Measurements from ENCODE around the gene ATP5ME. TPM values are rescaled to one million over a fixed set of nuclear protein-coding genes. Genes with fewer than 3 reads are reported as not detected.
A peak's percentile ranks its signal among the peaks of the same experiment; 100 is the strongest.

The ATP5ME gene
- total and polyA plus RNA-seq, 2 of the 13 experiments (the other 11 are each of a cell fraction or from before 2014, with no cell fraction given): 305 to 753 TPM

DNA sequence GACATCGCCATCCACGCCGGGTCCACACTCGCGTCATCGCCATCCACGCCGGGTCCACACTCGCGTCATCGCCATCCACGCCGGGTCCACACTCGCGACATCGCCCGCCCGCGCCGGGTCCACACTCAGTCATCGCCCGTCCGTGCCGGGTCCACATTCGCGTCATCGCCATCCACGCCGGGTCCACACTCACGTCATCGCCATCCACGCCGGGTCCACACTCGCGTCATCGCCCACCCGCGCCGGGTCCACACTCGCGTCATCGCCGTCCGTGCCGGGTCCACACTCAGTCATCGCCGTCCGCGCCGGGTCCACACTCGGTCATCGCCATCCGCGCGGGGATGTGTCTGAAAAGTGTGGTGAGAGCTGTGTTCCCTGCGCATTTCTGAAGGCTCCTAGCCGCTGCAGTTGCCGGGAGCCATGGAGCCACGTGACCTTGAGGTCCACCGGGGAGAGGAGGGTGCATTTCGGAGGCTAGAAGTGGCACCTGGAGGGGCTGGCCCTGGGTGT, 48.8 kb upstream of the ATP5ME start:
- Histone ChIP-seq H3K9me3 (ENCODE audit: low read length) (no peaks in the 10 kb centered on the region), H3K27ac (ENCODE audit: extremely low read length, insufficient read depth, low read length) (no peak overlapping the region), H3K27me3 (ENCODE audit: control insufficient read depth in 1 of 2, insufficient read depth in 2 of 2, low read length in 2 of 2) (no peaks in the 10 kb centered on the region; a peak in 1 of 5 replicates), H3K79me2 (ENCODE audit: insufficient read depth, low read length) (peaks cover 43% of the 10 kb centered on the region), H3K4me1 (ENCODE audit: insufficient read depth, low read length) (peaks cover 17% of the 10 kb centered on the region), H3K4me2 (ENCODE audit: low read depth, low read length) (no peak overlapping the region), H3K9ac (ENCODE audit: insufficient read depth, low read depth, low read length) (no peak overlapping the region), H3K36me3 (replicated peaks in 1 of 2; ENCODE audit: control insufficient read depth in 1 of 2, insufficient read depth in 2 of 2, low read length in 2 of 2) (peaks cover 2 to 5% of the 10 kb centered on the region in 2 experiments; a peak in 2 of 5 replicates), H4K20me1 (ENCODE audit: insufficient read depth, low read length) (peaks cover 32% of the 10 kb centered on the region; the same call in 1 of the 2 replicates), H2AFZ (ENCODE audit: low read length) (no peak overlapping the region), H3K4me3 (replicated peaks in 1 of 3; ENCODE audit: insufficient read depth in 1 of 3, low read depth in 2 of 3, low read length in 3 of 3) (no peak overlapping the region)
- in situ Hi-C loops (cut with HindIII; ENCODE audit: extremely low pct_ligation_motif_present, low pct_unique_long_range_greater_than_20kb) (no loop called here), intact Hi-C loops (cut with micrococcal nuclease; ENCODE audit: unreplicated experiment) (loop anchor here (5.0 kb wide), 1 partner anchor 36 kb away; the partner anchor contains the start of gene SLC49A3)
- FAIRE-seq: no peak
- 98% methylated on average over 61 of the region's 61 CpGs for WGBS (ENCODE audit: low lambda C conversion rate)
- no TSS peak for BruUV-seq (replicated peaks)
- ChIA-PET CTCF (ENCODE audit: low intra/inter-chr PET ratio, low total read pairs) (no interaction called here), POLR2A (no interaction called here)
- TF ChIP-seq ZNF205 (CRISPR knock-in tag; IDR thresholded peaks at IDR 0.05) (no peak), AGO2 (optimal IDR thresholded peaks at IDR 0.05; ENCODE audit: low read depth, low read length) (peak; percentile 3), ZNF615 (CRISPR knock-in tag; IDR thresholded peaks at IDR 0.05; ENCODE audit: borderline replicate concordance) (no peak)
- no peak for DNase-seq (ENCODE audit: low spot score)
- ATAC-seq: no peak

GRCh38 chr4:722169-722725, 48.2 kb upstream of the ATP5ME start:
- in situ Hi-C loops (cut with HindIII; ENCODE audit: extremely low pct_ligation_motif_present, low pct_unique_long_range_greater_than_20kb): no loop called here
- BruUV-seq (replicated peaks): no TSS peak
- Histone ChIP-seq H3K9ac (ENCODE audit: insufficient read depth, low read depth, low read length) (no peak overlapping the region), H2AFZ (ENCODE audit: low read length) (no peak overlapping the region), H3K36me3 (replicated peaks in 1 of 2; ENCODE audit: control insufficient read depth in 1 of 2, insufficient read depth in 2 of 2, low read length in 2 of 2) (peaks cover 2% of the 10 kb centered on the region in 2 experiments; a peak in 1 of 5 replicates), H4K20me1 (ENCODE audit: insufficient read depth, low read length) (peaks cover 37% of the 10 kb centered on the region; the same call in 1 of the 2 replicates), H3K9me3 (ENCODE audit: low read length) (no peaks in the 10 kb centered on the region), H3K27me3 (ENCODE audit: control insufficient read depth in 1 of 2, insufficient read depth in 2 of 2, low read length in 2 of 2) (no peaks in the 10 kb centered on the region; a peak in 1 of 5 replicates), H3K4me1 (ENCODE audit: insufficient read depth, low read length) (peaks cover 17% of the 10 kb centered on the region), H3K4me2 (ENCODE audit: low read depth, low read length) (no peak overlapping the region), H3K79me2 (ENCODE audit: insufficient read depth, low read length) (peaks cover 41% of the 10 kb centered on the region), H3K27ac (ENCODE audit: extremely low read length, insufficient read depth, low read length) (no peak overlapping the region), H3K4me3 (replicated peaks in 1 of 3; ENCODE audit: insufficient read depth in 1 of 3, low read depth in 2 of 3, low read length in 3 of 3) (no peak overlapping the region)
- FAIRE-seq: no peak
- CTCF ChIA-PET (ENCODE audit: low intra/inter-chr PET ratio, low total read pairs): no interaction called here
- POLR2A ChIA-PET: no interaction called here
- no peak for ATAC-seq
- no peak for TF ChIP-seq NCOR1 (IDR thresholded peaks at IDR 0.05; ENCODE audit: borderline replicate concordance, low read length)
- TF ChIP-seq RARA (CRISPR knock-in tag; IDR thresholded peaks at IDR 0.05): no peak
- no peak for TF ChIP-seq KDM5B (CRISPR knock-in tag; IDR thresholded peaks at IDR 0.05; ENCODE audit: borderline replicate concordance)
- TF ChIP-seq AGO1 (IDR thresholded peaks at IDR 0.05; ENCODE audit: low read depth, low read length, poor library complexity, severe bottlenecking): no peak
- TF ChIP-seq NFRKB (IDR thresholded peaks at IDR 0.05): no peak
- TF ChIP-seq XRCC5 (optimal IDR thresholded peaks at IDR 0.05; ENCODE audit: low read length): no peak
- TF ChIP-seq ZNF615 (CRISPR knock-in tag; IDR thresholded peaks at IDR 0.05; ENCODE audit: borderline replicate concordance): no peak
- TF ChIP-seq BRF2 (CRISPR knock-in tag; IDR thresholded peaks at IDR 0.05): no peak
- no peak for TF ChIP-seq GLMP (CRISPR knock-in tag; IDR thresholded peaks at IDR 0.05; ENCODE audit: borderline replicate concordance)
- no peak for TF ChIP-seq PRPF4 (IDR thresholded peaks at IDR 0.05; ENCODE audit: low read depth, low read length, poor library complexity, severe bottlenecking)
- TF ChIP-seq ZSCAN30 (CRISPR knock-in tag; IDR thresholded peaks at IDR 0.05): no peak
- TF ChIP-seq ZNF816 (CRISPR knock-in tag; IDR thresholded peaks at IDR 0.05; ENCODE audit: borderline replicate concordance): no peak
- TF ChIP-seq ZNF720 (CRISPR knock-in tag; IDR thresholded peaks at IDR 0.05): no peak
- intact Hi-C loops (cut with micrococcal nuclease; ENCODE audit: unreplicated experiment): loop anchor here (5.0 kb wide), 1 partner anchor 35 kb away; the partner anchor contains the start of gene SLC49A3
- DNase-seq (ENCODE audit: low spot score): no peak
- 97% methylated on average over 47 of the region's 47 CpGs for WGBS (ENCODE audit: low lambda C conversion rate)

Measured in HepG2 (cell line).